ENCODE measurements around the gene VIPR2.

DNA sequence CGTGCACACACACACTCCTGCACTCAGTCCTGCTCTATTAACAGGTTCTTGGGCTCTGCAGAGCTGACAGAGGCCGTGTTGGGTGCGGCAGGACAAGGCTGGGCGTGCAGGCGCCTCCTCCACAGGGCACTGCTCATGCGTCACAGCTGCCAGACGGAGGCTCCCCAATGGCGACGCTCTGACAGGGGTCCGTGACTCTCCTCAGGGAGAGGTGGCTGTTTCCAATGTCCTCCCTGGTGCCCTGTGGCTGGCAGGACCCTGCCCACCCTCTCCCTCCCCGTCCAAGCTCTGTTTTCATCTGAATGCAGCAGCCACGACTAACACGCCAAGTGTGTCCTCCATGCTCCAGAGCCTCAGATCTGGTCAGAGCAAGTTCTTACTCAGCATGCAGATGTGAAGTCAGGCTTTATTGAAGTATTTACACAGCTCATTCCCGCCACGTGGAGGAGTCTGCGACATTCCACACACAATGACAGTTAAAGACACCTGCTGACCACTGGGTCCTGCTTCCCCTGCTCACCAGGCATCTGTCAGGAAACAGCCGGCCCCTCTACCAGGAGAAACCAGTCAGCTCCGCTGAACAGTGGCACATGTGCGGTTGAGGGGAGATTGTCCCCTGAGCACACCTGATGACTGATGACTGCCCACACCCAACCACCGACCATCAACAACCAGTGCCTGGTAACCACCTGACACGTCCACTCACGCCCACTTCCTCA, 116.7 kb downstream of the VIPR2 start:
- TF ChIP-seq, protein P1, sequence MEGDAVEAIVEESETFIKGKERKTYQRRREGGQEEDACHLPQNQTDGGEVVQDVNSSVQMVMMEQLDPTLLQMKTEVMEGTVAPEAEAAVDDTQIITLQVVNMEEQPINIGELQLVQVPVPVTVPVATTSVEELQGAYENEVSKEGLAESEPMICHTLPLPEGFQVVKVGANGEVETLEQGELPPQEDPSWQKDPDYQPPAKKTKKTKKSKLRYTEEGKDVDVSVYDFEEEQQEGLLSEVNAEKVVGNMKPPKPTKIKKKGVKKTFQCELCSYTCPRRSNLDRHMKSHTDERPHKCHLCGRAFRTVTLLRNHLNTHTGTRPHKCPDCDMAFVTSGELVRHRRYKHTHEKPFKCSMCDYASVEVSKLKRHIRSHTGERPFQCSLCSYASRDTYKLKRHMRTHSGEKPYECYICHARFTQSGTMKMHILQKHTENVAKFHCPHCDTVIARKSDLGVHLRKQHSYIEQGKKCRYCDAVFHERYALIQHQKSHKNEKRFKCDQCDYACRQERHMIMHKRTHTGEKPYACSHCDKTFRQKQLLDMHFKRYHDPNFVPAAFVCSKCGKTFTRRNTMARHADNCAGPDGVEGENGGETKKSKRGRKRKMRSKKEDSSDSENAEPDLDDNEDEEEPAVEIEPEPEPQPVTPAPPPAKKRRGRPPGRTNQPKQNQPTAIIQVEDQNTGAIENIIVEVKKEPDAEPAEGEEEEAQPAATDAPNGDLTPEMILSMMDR (IDR thresholded peaks at IDR 0.05): no peak
- TF ChIP-seq POLR2A (IDR thresholded peaks at IDR 0.05): no peak
